Measurements from ENCODE around the gene MESP1.
A peak's percentile ranks its signal among the peaks of the same experiment; 100 is the strongest.

Gene MESP1, protein sequence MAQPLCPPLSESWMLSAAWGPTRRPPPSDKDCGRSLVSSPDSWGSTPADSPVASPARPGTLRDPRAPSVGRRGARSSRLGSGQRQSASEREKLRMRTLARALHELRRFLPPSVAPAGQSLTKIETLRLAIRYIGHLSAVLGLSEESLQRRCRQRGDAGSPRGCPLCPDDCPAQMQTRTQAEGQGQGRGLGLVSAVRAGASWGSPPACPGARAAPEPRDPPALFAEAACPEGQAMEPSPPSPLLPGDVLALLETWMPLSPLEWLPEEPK

DNA sequence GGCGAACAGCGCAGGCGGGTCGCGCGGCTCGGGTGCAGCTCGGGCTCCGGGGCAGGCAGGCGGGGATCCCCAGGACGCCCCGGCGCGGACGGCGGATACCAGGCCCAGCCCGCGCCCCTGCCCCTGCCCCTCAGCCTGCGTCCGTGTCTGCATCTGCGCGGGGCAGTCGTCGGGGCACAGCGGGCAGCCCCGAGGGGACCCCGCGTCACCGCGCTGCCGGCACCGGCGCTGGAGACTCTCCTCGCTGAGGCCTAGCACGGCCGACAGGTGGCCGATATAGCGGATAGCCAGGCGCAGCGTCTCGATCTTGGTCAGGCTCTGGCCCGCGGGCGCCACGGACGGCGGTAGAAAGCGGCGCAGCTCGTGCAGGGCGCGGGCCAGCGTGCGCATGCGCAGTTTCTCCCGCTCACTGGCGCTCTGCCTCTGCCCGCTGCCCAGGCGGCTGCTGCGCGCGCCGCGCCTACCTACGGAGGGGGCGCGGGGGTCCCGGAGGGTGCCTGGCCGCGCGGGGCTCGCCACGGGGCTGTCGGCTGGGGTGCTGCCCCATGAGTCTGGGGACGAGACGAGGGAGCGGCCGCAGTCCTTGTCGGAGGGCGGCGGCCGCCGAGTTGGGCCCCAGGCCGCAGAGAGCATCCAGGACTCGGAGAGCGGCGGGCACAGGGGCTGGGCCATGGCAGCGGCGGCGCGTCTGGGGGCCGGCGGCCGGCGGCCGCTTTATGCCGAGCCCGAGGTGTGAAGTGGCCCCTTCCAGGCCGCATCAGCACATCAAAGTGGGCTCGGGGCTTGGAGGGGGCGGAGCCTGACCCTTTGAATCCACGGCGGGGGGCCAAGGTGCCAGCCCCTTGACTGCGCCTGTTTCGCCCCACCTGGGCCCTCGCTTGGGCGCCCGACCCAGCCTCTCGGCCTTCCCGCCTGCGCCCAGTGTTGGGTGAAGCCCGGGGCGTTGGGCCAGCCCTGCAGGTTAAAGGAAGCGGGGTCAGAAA lies at the start of gene MESP1:
Gene MESP1 (minus strand): TSS at position 690 of the 983 bp plus-strand sequence. CDS start 18 bp downstream, at position 672.
- Histone ChIP-seq H3K9me3 (ENCODE audit: insufficient read depth, low read length, severe bottlenecking) (no peaks in the 10 kb centered on the region), H3K9ac (ENCODE audit: low read depth, low read length) (peak within 1 kb of the TSS; percentile 71), H3K4me2 (ENCODE audit: insufficient read depth, low read length) (peak within 1 kb of the TSS; percentile 75), H3K79me2 (ENCODE audit: insufficient read depth, low read length) (no peaks in the 10 kb centered on the region), H3K4me1 (ENCODE audit: insufficient read depth, low read length) (peaks cover 17% of the 10 kb centered on the region), H3K4me3 (ENCODE audit: low read depth in 1 of 2, low read length in 2 of 2) (peak within 1 kb of the TSS; percentile 20 to 62; a peak in 3 of 4 replicates), H4K20me1 (ENCODE audit: insufficient read depth, low read length) (no peaks in the 10 kb centered on the region), H3K27me3 (ENCODE audit: insufficient read depth, low read length, poor library complexity) (no peaks in the 10 kb centered on the region), H2AFZ (ENCODE audit: low read depth, low read length) (peak within 1 kb of the TSS; percentile 86), H3K36me3 (ENCODE audit: insufficient read depth, low read length) (no peaks in the 10 kb centered on the region), H3K27ac (ENCODE audit: low read length) (no peak within 1 kb of the TSS)
- ATAC-seq (ENCODE audit: insufficient read depth, low read depth) (peak; percentile 91), DNase-seq (peak; percentile 72)
- TF ChIP-seq EZH2 (IDR thresholded peaks at IDR 0.05; ENCODE audit: borderline replicate concordance, low read depth, low read length, severe bottlenecking) = no peak
- TF ChIP-seq, protein P1, sequence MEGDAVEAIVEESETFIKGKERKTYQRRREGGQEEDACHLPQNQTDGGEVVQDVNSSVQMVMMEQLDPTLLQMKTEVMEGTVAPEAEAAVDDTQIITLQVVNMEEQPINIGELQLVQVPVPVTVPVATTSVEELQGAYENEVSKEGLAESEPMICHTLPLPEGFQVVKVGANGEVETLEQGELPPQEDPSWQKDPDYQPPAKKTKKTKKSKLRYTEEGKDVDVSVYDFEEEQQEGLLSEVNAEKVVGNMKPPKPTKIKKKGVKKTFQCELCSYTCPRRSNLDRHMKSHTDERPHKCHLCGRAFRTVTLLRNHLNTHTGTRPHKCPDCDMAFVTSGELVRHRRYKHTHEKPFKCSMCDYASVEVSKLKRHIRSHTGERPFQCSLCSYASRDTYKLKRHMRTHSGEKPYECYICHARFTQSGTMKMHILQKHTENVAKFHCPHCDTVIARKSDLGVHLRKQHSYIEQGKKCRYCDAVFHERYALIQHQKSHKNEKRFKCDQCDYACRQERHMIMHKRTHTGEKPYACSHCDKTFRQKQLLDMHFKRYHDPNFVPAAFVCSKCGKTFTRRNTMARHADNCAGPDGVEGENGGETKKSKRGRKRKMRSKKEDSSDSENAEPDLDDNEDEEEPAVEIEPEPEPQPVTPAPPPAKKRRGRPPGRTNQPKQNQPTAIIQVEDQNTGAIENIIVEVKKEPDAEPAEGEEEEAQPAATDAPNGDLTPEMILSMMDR (IDR thresholded peaks at IDR 0.05; ENCODE audit: borderline replicate concordance, extremely low read depth, low read length, poor library complexity, severe bottlenecking) = peak; percentile 47

DNA sequence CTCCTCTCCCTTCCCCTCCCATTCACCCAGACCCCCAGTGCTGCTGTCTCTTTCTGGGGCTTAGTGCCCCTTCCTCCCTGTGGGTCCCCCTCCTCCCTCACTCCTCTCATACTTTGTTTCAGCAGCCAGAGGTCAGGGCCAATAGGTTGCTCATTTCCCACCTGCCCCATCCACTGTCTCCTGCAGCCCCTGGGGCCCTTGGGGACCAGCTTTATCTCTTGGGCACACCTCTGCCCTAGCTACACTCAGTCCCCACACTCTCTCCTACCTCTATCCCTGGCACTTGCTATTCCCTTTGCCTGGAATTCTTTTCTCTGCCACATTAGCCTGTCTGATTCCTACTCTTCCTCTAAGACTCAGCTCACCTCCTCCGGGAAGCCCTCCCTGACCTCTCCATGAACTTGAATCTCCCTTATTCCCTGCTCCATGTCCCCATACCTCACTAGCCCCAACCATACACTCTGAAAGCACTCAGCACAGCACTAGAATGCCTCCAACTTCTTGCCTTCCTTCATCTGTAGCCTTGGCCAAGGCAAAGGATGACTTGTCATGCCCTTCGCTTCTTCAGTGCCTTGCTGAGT lies 49.0 kb upstream of the MESP1 start:
- H3K36me3 ChIP-seq (ENCODE audit: insufficient read depth, low read length) = no peaks in the 10 kb centered on the region
- ATAC-seq (ENCODE audit: insufficient read depth, low read depth) (no peak), DNase-seq (no peak)
- H4K20me1 ChIP-seq (ENCODE audit: insufficient read depth, low read length) = no peaks in the 10 kb centered on the region
- H2AFZ ChIP-seq (ENCODE audit: low read depth, low read length) = no peak overlapping the region
- H3K4me1 ChIP-seq (ENCODE audit: insufficient read depth, low read length) = no peaks in the 10 kb centered on the region
- H3K79me2 ChIP-seq (ENCODE audit: insufficient read depth, low read length) = no peaks in the 10 kb centered on the region
- no peak overlapping the region for H3K9ac ChIP-seq (ENCODE audit: low read depth, low read length)
- no peak overlapping the region for H3K4me2 ChIP-seq (ENCODE audit: insufficient read depth, low read length)
- no peaks in the 10 kb centered on the region for H3K27me3 ChIP-seq (ENCODE audit: insufficient read depth, low read length, poor library complexity)
- no peak overlapping the region for H3K27ac ChIP-seq (ENCODE audit: low read length)
- TF ChIP-seq EZH2 (IDR thresholded peaks at IDR 0.05; ENCODE audit: borderline replicate concordance, low read depth, low read length, severe bottlenecking) = no peak
- TF ChIP-seq, protein P1 (IDR thresholded peaks at IDR 0.05; ENCODE audit: borderline replicate concordance, extremely low read depth, low read length, poor library complexity, severe bottlenecking) = no peak
- H3K4me3 ChIP-seq (ENCODE audit: low read depth in 1 of 2, low read length in 2 of 2) = no peak overlapping the region
- H3K9me3 ChIP-seq (ENCODE audit: insufficient read depth, low read length, severe bottlenecking) = no peaks in the 10 kb centered on the region

DNA sequence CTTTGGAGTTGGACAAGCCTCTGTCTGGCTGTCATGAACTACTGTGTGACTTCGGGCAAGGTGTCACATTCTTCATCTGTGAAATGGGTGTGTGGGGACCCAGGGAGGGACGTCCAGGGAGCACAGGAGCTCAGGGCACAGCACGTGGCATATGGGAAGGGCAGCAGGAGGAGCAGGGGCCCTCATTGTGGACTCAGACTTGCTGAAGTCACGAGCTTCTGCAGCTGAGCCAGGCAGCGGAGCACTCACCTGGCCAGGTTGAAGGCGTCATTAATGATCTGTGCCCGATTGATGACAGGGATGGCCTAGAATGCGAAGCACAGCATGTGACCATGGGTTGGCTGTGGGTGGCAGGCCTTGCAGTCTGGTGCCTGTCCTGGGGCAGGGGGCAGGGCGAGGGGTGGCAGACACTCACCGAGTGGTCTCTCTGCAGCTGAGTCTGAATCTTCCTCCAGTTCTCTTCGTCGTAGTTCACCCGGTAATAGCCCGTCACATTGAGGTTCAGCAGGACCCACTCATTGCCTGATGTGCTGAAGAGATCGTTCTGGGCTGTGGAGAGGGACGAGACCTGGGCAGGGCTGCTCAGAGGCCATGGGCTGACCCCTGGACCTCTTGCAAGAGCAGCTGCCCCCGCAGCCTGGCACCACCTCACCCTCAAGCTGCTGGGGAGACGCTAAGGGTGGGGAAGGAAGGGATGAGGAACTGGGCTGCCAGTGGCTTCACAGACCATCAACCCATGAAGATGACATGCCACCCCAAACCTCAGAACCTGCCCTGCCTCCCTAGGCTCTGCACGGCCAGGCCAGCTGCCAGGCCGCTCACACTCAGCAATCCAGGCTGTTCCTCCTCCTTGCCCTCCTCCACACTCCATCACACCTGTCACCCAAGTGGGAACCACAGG lies 48.2 kb upstream of the MESP1 start:
- no peak overlapping the region for H3K4me3 ChIP-seq (ENCODE audit: low read depth in 1 of 2, low read length in 2 of 2)
- H3K27ac ChIP-seq (ENCODE audit: low read length) = no peak overlapping the region
- H3K9ac ChIP-seq (ENCODE audit: low read depth, low read length) = no peak overlapping the region
- DNase-seq (no peak), ATAC-seq (ENCODE audit: insufficient read depth, low read depth) (no peak)
- H3K9me3 ChIP-seq (ENCODE audit: insufficient read depth, low read length, severe bottlenecking) = no peaks in the 10 kb centered on the region
- H3K4me2 ChIP-seq (ENCODE audit: insufficient read depth, low read length) = no peak overlapping the region
- H2AFZ ChIP-seq (ENCODE audit: low read depth, low read length) = no peak overlapping the region
- no peaks in the 10 kb centered on the region for H3K36me3 ChIP-seq (ENCODE audit: insufficient read depth, low read length)
- no peaks in the 10 kb centered on the region for H3K4me1 ChIP-seq (ENCODE audit: insufficient read depth, low read length)
- TF ChIP-seq, protein P1 (IDR thresholded peaks at IDR 0.05; ENCODE audit: borderline replicate concordance, extremely low read depth, low read length, poor library complexity, severe bottlenecking) = no peak
- no peak for TF ChIP-seq EZH2 (IDR thresholded peaks at IDR 0.05; ENCODE audit: borderline replicate concordance, low read depth, low read length, severe bottlenecking)
- no peaks in the 10 kb centered on the region for H3K27me3 ChIP-seq (ENCODE audit: insufficient read depth, low read length, poor library complexity)
- H4K20me1 ChIP-seq (ENCODE audit: insufficient read depth, low read length) = no peaks in the 10 kb centered on the region
- H3K79me2 ChIP-seq (ENCODE audit: insufficient read depth, low read length) = no peaks in the 10 kb centered on the region
